ENCODE results near the gene ODAD3.

Gene ODAD3

GRCh38 chr19:11374433-11375142 lies 60.3 kb downstream of the ODAD3 start, which contains the start of gene SWSAP1:
Gene SWSAP1 (plus strand): TSS chr19:11374666. CDS start chr19:11374681, 15 bp downstream.
- peak; percentile 99 for DNase-seq (ENCODE audit: extremely low read depth, low read depth)
- no peak for TF ChIP-seq CTCF (IDR thresholded peaks at IDR 0.05; ENCODE audit: low read depth, low read length)

GRCh38 chr19:11373885-11374432 lies 61.0 kb downstream of the ODAD3 start:
- TF ChIP-seq CTCF (IDR thresholded peaks at IDR 0.05; ENCODE audit: low read depth, low read length) = no peak
- no peak for DNase-seq (ENCODE audit: extremely low read depth, low read depth)

GRCh38 chr19:11373166-11373884 lies 61.6 kb downstream of the ODAD3 start:
- no peak for TF ChIP-seq CTCF (IDR thresholded peaks at IDR 0.05; ENCODE audit: low read depth, low read length)
- no peak for DNase-seq (ENCODE audit: extremely low read depth, low read depth)

- no peak for DNase-seq (ENCODE audit: extremely low read depth, low read depth)
- no peak for TF ChIP-seq CTCF (IDR thresholded peaks at IDR 0.05; ENCODE audit: low read depth, low read length)
Measured at GRCh38 chr19:11370744-11371143, 64.2 kb downstream of the ODAD3 start.
